OCI-LY7 (cell line): ENCODE data around the gene SERHL2. TPM values are rescaled to one million over a fixed set of nuclear protein-coding genes. Genes with fewer than 3 reads are reported as not detected.

ENCODE experiments used
- BruUV-seq: library from RNA; stranded (reverse); fragments of 400-500 nt; replicated peaks from 2 replicates; lab custom pipeline; 2021; lab: Mats Ljungman, UMichigan
- CTCF ChIA-PET: fragments of 300-600 bp; sonication (Branson Sonifier 250); formaldehyde crosslinking; loops from one replicate; lab custom pipeline; 2022; ENCODE audit warnings: antibody characterized with exemption; ENCODE audit not compliant: unreplicated experiment; lab: Charles Lee
- POLR2A ChIA-PET: fragments of 300-600 bp; sonication (Branson Sonifier 250); formaldehyde crosslinking; loops from one replicate; lab custom pipeline; 2022; ENCODE audit warnings: antibody characterized with exemption; lab: Charles Lee
- DNase-seq: peaks from one replicate; pipeline ENCODE4 v3.0.0-alpha.2; 2015; ENCODE audit warnings: low spot score
- H2AFZ ChIP-seq: fragments of 200-600 bp; sonication (generic), shearing (Covaris generic); 2 replicates; pipeline ENCODE4 v1.6.1; 2014; ENCODE audit warnings: mild to moderate bottlenecking, antibody characterized with exemption, low read length, moderate library complexity
- H3K27ac ChIP-seq: fragments of 200-600 bp; sonication (generic); 2 replicates; pipeline ENCODE4 v1.5.1; 2014; ENCODE audit warnings: mixed run types, low read depth, mild to moderate bottlenecking, moderate library complexity, low read length, inconsistent platforms; ENCODE audit not compliant: poor library complexity, severe bottlenecking
- H3K36me3 ChIP-seq: fragments of 200-600 bp; sonication (generic); 2 replicates; pipeline ENCODE4 v1.6.1; 2014; ENCODE audit warnings: mild to moderate bottlenecking, antibody characterized with exemption, low read length, moderate library complexity, mixed read lengths; ENCODE audit not compliant: insufficient read depth
- H3K4me1 ChIP-seq: fragments of 200-600 bp; sonication (generic); 2 replicates; pipeline ENCODE4 v1.5.1; 2014; ENCODE audit warnings: mild to moderate bottlenecking, low read length; ENCODE audit not compliant: insufficient read depth, poor library complexity, severe bottlenecking
- H3K4me2 ChIP-seq: fragments of 200-600 bp; sonication (generic); 2 replicates; pipeline ENCODE4 v1.6.1; 2014; ENCODE audit warnings: mild to moderate bottlenecking, low read length
- H3K4me3 ChIP-seq: fragments of 200-600 bp; sonication (generic); 2 replicates; pipeline ENCODE4 v1.5.1; 2014; ENCODE audit warnings: mild to moderate bottlenecking, low read depth, low read length; ENCODE audit not compliant: poor library complexity, severe bottlenecking
- H3K79me2 ChIP-seq: fragments of 200-600 bp; sonication (generic); 2 replicates; pipeline ENCODE4 v1.6.1; 2016; ENCODE audit warnings: low read depth, mild to moderate bottlenecking, low read length, moderate library complexity, mixed read lengths; ENCODE audit not compliant: insufficient read depth
- H3K9me2 ChIP-seq: fragments of 200-600 bp; sonication (generic); 2 replicates; pipeline ENCODE4 v1.6.1; 2016; ENCODE audit warnings: mild to moderate bottlenecking, low read length, mixed read lengths; ENCODE audit not compliant: insufficient read depth
- H3K9me3 ChIP-seq: fragments of 200-600 bp; sonication (generic); 2 replicates; pipeline ENCODE4 v1.6.1; 2014; ENCODE audit warnings: mild to moderate bottlenecking, mixed run types, low read length, mixed read lengths
- H4K20me1 ChIP-seq: fragments of 200-600 bp; sonication (generic); 2 replicates; pipeline ENCODE4 v1.6.1; 2014; ENCODE audit warnings: mild to moderate bottlenecking, antibody characterized with exemption, low read length, moderate library complexity, mixed read lengths; ENCODE audit not compliant: insufficient read depth
- EZH2phosphoT487 ChIP-seq: fragments of 200-600 bp; sonication (generic); IDR thresholded peaks from 2 replicates; pipeline ENCODE4 v1.6.1; 2018; ENCODE audit warnings: low read depth, borderline replicate concordance, mild to moderate bottlenecking, mixed run types, antibody characterized with exemption, low read length, moderate library complexity, mixed read lengths
- intact Hi-C: fragments of 100-400 bp; cut with micrococcal nuclease; formaldehyde crosslinking; loops from one replicate; pipeline ENCODE4 v1.10.0; 2022; ENCODE audit not compliant: unreplicated experiment
- total RNA-seq, 2 experiments: library from RNA; depleted of rRNA in 1 of 2; stranded (reverse); fragments of >200 nt in 1 of 2; shearing (Covaris generic) in 1 of 2; gene quantifications; 2 replicates each; pipeline ENCODE4 v1.2.3, GENCODE V29; 2014 to 2022
- TF ChIP-seq, protein P1 (sequence below): fragments of 200-600 bp; sonication (generic); conservative IDR thresholded peaks from 2 replicates; pipeline ENCODE4 v1.5.1; 2014; ENCODE audit warnings: mild to moderate bottlenecking, antibody characterized with exemption, low read length, moderate library complexity, mixed read lengths

SERHL2 gene
- total RNA-seq, 2 experiments from 2014 or later: 36.4 to 98.0 TPM

DNA sequence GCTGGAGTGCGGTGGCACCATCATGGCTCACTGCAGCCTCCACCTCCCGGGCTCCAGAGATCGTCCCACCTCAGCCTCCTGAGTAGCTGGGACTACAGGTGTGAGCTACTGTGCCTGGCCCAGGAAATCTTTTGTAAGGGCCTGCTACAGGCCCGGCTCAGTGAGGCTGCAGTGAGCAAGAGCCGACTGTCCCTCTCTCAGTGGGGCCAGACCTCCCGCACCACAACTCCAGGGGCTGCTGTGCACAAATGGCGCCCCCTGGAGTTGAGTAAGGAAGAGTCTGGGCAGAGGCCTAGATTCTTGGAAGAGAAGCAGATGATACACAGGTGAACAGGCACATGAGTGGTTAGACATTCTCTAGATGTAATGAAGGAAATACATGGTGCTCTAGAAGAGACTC lies 7.0 kb downstream of the SERHL2 start:
- DNase-seq: peak; percentile 64
- Histone ChIP-seq H3K4me3 (no peak overlapping the region), H2AFZ (no peak overlapping the region), H3K36me3 (peaks cover 45% of the 10 kb centered on the region), H3K4me2 (no peak overlapping the region), H3K9me2 (no peaks in the 10 kb centered on the region), H3K4me1 (peaks cover 29% of the 10 kb centered on the region), H3K79me2 (no peaks in the 10 kb centered on the region), H4K20me1 (no peaks in the 10 kb centered on the region), H3K9me3 (no peaks in the 10 kb centered on the region), H3K27ac (no peak overlapping the region)
- CTCF ChIA-PET: no interaction called here
- POLR2A ChIA-PET: no interaction called here
- intact Hi-C loops: no loop called here
- BruUV-seq: no TSS peak
- TF ChIP-seq EZH2phosphoT487: no peak
- TF ChIP-seq, protein P1, sequence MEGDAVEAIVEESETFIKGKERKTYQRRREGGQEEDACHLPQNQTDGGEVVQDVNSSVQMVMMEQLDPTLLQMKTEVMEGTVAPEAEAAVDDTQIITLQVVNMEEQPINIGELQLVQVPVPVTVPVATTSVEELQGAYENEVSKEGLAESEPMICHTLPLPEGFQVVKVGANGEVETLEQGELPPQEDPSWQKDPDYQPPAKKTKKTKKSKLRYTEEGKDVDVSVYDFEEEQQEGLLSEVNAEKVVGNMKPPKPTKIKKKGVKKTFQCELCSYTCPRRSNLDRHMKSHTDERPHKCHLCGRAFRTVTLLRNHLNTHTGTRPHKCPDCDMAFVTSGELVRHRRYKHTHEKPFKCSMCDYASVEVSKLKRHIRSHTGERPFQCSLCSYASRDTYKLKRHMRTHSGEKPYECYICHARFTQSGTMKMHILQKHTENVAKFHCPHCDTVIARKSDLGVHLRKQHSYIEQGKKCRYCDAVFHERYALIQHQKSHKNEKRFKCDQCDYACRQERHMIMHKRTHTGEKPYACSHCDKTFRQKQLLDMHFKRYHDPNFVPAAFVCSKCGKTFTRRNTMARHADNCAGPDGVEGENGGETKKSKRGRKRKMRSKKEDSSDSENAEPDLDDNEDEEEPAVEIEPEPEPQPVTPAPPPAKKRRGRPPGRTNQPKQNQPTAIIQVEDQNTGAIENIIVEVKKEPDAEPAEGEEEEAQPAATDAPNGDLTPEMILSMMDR: peak; percentile 89

DNA sequence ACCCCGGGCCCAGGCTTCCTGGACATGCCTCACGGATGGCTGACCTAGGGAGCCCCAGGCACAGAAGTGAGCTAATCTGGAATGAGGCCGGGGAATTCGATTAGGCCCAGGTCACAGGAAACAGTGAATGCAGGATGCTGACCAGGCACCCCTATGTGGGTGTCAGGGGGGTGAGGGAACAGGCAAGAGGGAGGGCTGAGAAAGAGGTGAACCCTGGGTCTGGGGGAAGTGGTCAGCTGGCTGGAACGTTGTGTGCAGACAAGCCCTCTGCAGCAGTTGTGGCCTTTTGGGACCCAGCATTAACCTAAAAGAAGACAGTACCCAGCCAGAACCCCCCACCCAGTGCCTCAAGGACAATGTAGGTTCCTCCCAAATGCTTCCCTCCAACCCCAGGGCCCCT lies 8.1 kb downstream of the SERHL2 start:
- ChIA-PET POLR2A (no interaction called here), CTCF (no interaction called here)
- Histone ChIP-seq H3K4me1 (peaks cover 29% of the 10 kb centered on the region), H3K9me3 (no peaks in the 10 kb centered on the region), H3K9me2 (no peaks in the 10 kb centered on the region), H3K27ac (peak overlapping the region; percentile 33), H3K4me2 (peak overlapping the region; percentile 42), H4K20me1 (no peaks in the 10 kb centered on the region), H3K4me3 (no peak overlapping the region), H3K79me2 (no peaks in the 10 kb centered on the region), H2AFZ (no peak overlapping the region), H3K36me3 (peaks cover 53% of the 10 kb centered on the region)
- BruUV-seq: no TSS peak
- no peak for DNase-seq
- TF ChIP-seq, protein P1: no peak
- TF ChIP-seq EZH2phosphoT487: no peak
- intact Hi-C loops: no loop called here

DNA sequence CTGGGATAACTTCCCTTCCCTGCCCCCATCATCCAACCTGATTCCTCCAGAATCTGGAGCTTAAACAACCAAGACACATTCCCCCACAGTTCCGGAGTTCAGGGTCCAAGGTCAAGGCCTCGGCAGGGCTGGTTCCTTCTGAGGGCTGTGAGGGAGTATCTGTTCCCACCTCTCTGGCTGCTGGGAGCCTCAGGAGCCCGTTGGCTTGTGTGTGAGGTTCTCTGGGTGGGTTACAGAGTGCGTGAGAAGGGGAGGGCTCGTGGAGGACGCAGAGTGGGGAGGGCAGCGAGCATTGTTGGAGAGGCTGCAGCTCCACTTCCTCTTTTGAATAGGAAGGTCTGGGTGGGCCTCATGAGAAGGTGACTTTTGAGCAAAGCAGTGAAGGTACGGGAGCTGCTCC lies 8.5 kb downstream of the SERHL2 start:
- BruUV-seq: no TSS peak
- Histone ChIP-seq H3K79me2 (no peaks in the 10 kb centered on the region), H3K9me2 (no peaks in the 10 kb centered on the region), H3K27ac (peak overlapping the region; percentile 33), H3K9me3 (no peaks in the 10 kb centered on the region), H3K4me2 (peak overlapping the region; percentile 42), H3K4me1 (peaks cover 29% of the 10 kb centered on the region), H2AFZ (no peak overlapping the region), H3K36me3 (peaks cover 53% of the 10 kb centered on the region), H4K20me1 (no peaks in the 10 kb centered on the region), H3K4me3 (peak overlapping the region; percentile 3)
- peak; percentile 70 for DNase-seq
- POLR2A ChIA-PET: interaction anchor here (0.6 kb wide), 1 partner anchor 29 kb away, joined by 7 read pairs; no protein-coding TSS in a partner anchor
- intact Hi-C loops: no loop called here
- CTCF ChIA-PET: no interaction called here
- TF ChIP-seq, protein P1: no peak
- no peak for TF ChIP-seq EZH2phosphoT487
